ENCODE data around the gene ADSS1. TPM values are rescaled to one million over a fixed set of nuclear protein-coding genes. Genes with fewer than 3 reads are reported as not detected.

ADSS1 gene
- total and polyA plus RNA-seq, 10 donors, result 2.7 to 11.7 (median 5.1) TPM

DNA sequence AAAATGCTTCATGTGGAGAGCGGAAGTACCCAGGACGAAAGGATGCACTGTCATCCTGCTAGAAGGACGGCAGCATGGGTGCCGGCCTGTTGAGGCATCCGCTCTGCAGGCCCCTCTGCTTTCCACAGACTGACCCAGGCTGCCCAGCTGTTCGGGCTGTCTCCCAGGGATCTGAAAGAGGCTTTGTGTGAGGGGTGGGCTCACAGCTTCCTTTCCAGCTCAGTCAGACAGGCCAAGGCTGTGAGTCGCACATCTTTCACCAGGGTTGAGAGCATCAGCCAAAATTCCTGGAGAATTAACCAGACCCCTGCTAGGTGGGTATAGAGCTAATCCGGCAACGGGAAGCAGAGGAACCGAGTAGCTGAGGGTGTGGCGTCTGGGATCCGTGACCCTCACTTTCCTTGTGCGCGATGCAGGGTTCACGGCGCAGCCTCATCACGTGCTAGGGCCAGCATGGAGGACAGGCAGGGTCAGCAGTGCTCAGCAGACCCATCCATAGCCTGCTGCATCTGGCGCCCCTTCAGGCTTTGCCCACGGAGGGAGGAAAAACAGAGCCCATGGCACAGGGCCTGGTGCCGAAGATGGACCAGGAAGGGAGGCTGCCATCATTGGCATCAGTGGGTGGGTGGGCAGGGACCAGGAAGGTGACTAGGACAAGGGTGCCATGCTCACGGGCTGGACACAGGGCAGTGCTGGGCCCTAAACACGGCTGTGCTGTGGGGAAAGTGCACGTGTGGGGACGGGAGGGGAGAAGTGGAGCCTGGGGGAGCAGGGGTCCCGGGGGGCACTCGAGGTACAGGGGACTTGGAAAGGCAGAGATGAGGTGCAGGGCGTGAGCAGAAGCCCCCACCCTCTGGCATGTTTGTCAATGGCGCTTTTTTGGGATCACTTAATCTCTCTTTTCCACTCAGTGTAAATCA is 19.7 kb downstream of the ADSS1 start:
- Histone ChIP-seq H3K27me3 (replicated peaks in 1 of 7) (no peaks in the 10 kb centered on the region), H3K36me3 (no peaks in the 10 kb centered on the region), H3K27ac (no peak overlapping the region), H3K4me3 (no peak overlapping the region), H3K4me1 (peaks cover 0 to 36% (median 18%) of the 10 kb centered on the region in 6 donors), H3K9me3 (no peaks in the 10 kb centered on the region)
- peak; percentile 61 for DNase-seq
- WGBS, 5 donors, result 83 to 92% (median 90%) methylated on average over 18 to 28 of the region's 28 CpGs
- intact Hi-C loops (cut with DNase I; ENCODE audit: low total_unique reads), result no loop called here
- no peak for TF ChIP-seq POLR2A (IDR thresholded peaks at IDR 0.05)
- TF ChIP-seq, protein P1, sequence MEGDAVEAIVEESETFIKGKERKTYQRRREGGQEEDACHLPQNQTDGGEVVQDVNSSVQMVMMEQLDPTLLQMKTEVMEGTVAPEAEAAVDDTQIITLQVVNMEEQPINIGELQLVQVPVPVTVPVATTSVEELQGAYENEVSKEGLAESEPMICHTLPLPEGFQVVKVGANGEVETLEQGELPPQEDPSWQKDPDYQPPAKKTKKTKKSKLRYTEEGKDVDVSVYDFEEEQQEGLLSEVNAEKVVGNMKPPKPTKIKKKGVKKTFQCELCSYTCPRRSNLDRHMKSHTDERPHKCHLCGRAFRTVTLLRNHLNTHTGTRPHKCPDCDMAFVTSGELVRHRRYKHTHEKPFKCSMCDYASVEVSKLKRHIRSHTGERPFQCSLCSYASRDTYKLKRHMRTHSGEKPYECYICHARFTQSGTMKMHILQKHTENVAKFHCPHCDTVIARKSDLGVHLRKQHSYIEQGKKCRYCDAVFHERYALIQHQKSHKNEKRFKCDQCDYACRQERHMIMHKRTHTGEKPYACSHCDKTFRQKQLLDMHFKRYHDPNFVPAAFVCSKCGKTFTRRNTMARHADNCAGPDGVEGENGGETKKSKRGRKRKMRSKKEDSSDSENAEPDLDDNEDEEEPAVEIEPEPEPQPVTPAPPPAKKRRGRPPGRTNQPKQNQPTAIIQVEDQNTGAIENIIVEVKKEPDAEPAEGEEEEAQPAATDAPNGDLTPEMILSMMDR (IDR thresholded peaks at IDR 0.05 in 8 of 11, conservative IDR thresholded peaks at IDR 0.05 in 3 of 11), result no peak
- TF ChIP-seq POLR2AphosphoS5 (IDR thresholded peaks at IDR 0.05), result no peak

DNA sequence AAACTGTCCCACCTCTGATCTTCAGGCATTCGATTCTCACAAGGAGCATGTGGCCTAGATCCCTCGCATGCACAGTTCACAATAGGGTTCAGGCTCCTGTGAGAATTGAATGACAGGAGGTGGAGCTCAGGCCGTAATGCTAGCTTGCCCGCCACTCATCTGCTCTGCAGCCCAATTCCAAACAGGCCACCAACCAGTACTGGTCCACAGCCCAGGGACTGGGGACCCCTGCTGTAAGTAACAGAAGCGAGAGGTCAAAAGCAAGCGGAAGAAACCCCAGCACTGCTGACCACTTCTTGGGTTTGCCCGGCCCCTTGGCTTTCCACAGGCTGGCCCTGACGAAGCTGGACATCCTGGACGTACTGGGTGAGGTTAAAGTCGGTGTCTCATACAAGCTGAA is 20.5 kb downstream of the ADSS1 start:
- TF ChIP-seq, protein P1 (IDR thresholded peaks at IDR 0.05 in 8 of 11, conservative IDR thresholded peaks at IDR 0.05 in 3 of 11), result no peak
- TF ChIP-seq POLR2AphosphoS5 (IDR thresholded peaks at IDR 0.05) (no peak), POLR2A (IDR thresholded peaks at IDR 0.05) (no peak)
- H3K27me3 ChIP-seq (replicated peaks in 1 of 7), result no peaks in the 10 kb centered on the region
- no peak overlapping the region for H3K27ac ChIP-seq
- no peaks in the 10 kb centered on the region for H3K9me3 ChIP-seq
- H3K4me1 ChIP-seq, result peaks cover 0 to 37% (median 17%) of the 10 kb centered on the region in 6 donors
- H3K36me3 ChIP-seq, result no peaks in the 10 kb centered on the region
- intact Hi-C loops (cut with DNase I; ENCODE audit: low total_unique reads), result no loop called here
- 95 to 99% (median 97%) methylated on average over 10 of the region's 10 CpGs for WGBS, 5 donors
- peak; percentile 49 for DNase-seq
- H3K4me3 ChIP-seq, result no peak overlapping the region

DNA sequence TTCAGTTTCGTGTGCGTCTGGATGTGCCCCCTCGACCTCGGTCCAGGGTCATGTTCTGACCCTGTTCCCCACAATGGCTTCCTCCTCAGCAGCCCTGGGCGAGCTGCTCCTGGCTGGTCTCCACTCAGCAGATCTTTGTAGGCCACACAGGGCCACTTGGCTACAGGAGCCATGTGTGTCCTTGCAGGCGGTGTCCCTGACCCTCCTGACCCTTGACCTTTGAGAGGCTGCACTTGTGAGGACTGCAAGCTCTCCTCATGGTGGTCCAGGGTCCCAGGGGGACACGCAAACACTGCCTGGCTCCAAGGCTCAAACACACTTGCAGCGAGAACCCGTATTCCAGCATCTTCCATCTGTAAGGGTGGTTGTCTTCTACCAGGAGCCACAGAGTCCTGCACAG is 21.4 kb downstream of the ADSS1 start:
- no peak overlapping the region for H3K4me3 ChIP-seq
- H3K27ac ChIP-seq, result no peak overlapping the region
- 85 to 91% (median 89%) methylated on average over 6 to 9 of the region's 9 CpGs for whole genome bisulfite sequencing, 5 donors
- no peaks in the 10 kb centered on the region for H3K36me3 ChIP-seq
- intact Hi-C loops (cut with DNase I; ENCODE audit: low total_unique reads), result no loop called here
- TF ChIP-seq POLR2A (IDR thresholded peaks at IDR 0.05) (no peak), POLR2AphosphoS5 (IDR thresholded peaks at IDR 0.05) (no peak)
- TF ChIP-seq, protein P1 (IDR thresholded peaks at IDR 0.05 in 8 of 11, conservative IDR thresholded peaks at IDR 0.05 in 3 of 11), result no peak
- no peaks in the 10 kb centered on the region for H3K9me3 ChIP-seq
- peak; percentile 71 for DNase-seq
- H3K4me1 ChIP-seq, result peaks cover 0 to 32% (median 12%) of the 10 kb centered on the region in 6 donors
- H3K27me3 ChIP-seq (replicated peaks in 1 of 7), result no peaks in the 10 kb centered on the region

DNA sequence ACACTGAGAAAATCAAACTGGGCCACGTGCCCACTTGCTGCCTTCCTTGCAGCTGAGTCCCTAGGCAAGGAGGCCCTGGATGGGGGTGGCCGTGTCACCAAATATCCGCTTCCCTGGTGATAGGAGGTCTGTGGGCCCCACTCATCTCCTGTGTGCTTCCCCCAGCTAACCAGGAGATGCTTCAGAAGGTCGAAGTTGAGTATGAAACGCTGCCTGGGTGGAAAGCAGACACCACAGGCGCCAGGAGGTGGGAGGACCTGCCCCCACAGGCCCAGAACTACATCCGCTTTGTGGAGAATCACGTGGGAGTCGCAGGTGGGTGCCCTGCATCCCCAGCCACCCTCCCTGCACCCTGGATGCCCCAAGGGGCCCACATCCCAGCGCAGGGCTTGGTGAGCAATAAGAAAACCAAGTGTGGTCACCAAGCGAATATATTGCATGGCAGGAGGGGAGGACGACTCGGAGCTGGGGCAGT is 22.1 kb downstream of the ADSS1 start:
- intact Hi-C loops (cut with DNase I; ENCODE audit: low total_unique reads), result no loop called here
- peak; percentile 62 for DNase-seq
- H3K4me3 ChIP-seq, result no peak overlapping the region
- H3K36me3 ChIP-seq, result no peaks in the 10 kb centered on the region
- no peaks in the 10 kb centered on the region for H3K9me3 ChIP-seq
- WGBS, 5 donors, result 66 to 85% (median 76%) methylated on average over 9 to 13 of the region's 13 CpGs
- no peaks in the 10 kb centered on the region for H3K27me3 ChIP-seq (replicated peaks in 1 of 7)
- TF ChIP-seq POLR2AphosphoS5 (IDR thresholded peaks at IDR 0.05), result no peak
- TF ChIP-seq, protein P1 (IDR thresholded peaks at IDR 0.05 in 8 of 11, conservative IDR thresholded peaks at IDR 0.05 in 3 of 11), result no peak
- TF ChIP-seq POLR2A (IDR thresholded peaks at IDR 0.05), result no peak
- H3K4me1 ChIP-seq, result peaks cover 0 to 32% (median 9%) of the 10 kb centered on the region in 6 donors
- H3K27ac ChIP-seq, result no peak overlapping the region
